K562 (cell line): ENCODE results near the gene NRSN2. TPM values are rescaled to one million over a fixed set of nuclear protein-coding genes. Genes with fewer than 3 reads are reported as not detected.

Experiments
- C11orf30 ChIP-seq: fragments of 450-650 bp; IDR thresholded peaks from 2 replicates; pipeline ENCODE4 v1.6.1; 2016; ENCODE audit warnings: low read depth, mild to moderate bottlenecking
- CCAR2 ChIP-seq: fragments of 200-400 bp; formaldehyde crosslinking; IDR thresholded peaks from 2 replicates; pipeline ENCODE4 v1.6.1; 2017; ENCODE audit warnings: mild to moderate bottlenecking, low read depth, low read length
- CCNT2 ChIP-seq: IDR thresholded peaks from 2 replicates; pipeline ENCODE4 v1.6.1; 2011; ENCODE audit warnings: borderline replicate concordance, low read depth, mild to moderate bottlenecking, moderate library complexity, mixed read lengths, low read length; ENCODE audit not compliant: insufficient read length; ENCODE audit errors: extremely low read depth
- CREB5 ChIP-seq: fragments of 250-450 bp; sonication (Bioruptor Pico); IDR thresholded peaks from 2 replicates; pipeline ENCODE4 v1.5.0; 2020; ENCODE audit warnings: mild to moderate bottlenecking
- DACH1 ChIP-seq: fragments of 450-650 bp; IDR thresholded peaks from 2 replicates; pipeline ENCODE4 v1.6.1; 2018; ENCODE audit not compliant: partially characterized antibody
- FOS ChIP-seq: IDR thresholded peaks from 3 replicates; pipeline ENCODE4 v1.6.1; 2011; ENCODE audit not compliant: insufficient read length; ENCODE audit errors: extremely low read depth
- FOXK1 ChIP-seq: sonication (generic); formaldehyde crosslinking; IDR thresholded peaks from 2 replicates; pipeline ENCODE4 v1.8.0; 2022; ENCODE audit warnings: missing genetic modification reagents, mild to moderate bottlenecking, borderline replicate concordance
- FOXP1 ChIP-seq: sonication (generic); formaldehyde crosslinking; IDR thresholded peaks from 2 replicates; pipeline ENCODE4 v1.8.0; 2022; ENCODE audit warnings: mild to moderate bottlenecking, missing genetic modification reagents
- GABPA ChIP-seq: fragments of 200-800 bp; sonication (Bioruptor generic); conservative IDR thresholded peaks from 2 replicates; pipeline ENCODE4 v1.6.1; 2016; ENCODE audit warnings: low read depth, missing genetic modification characterization, missing compliant biosample characterization
- NR3C1 ChIP-seq: sonication (generic); formaldehyde crosslinking; IDR thresholded peaks from 2 replicates; pipeline ENCODE4 v1.8.1; 2022; ENCODE audit warnings: missing genetic modification reagents
- PRPF4 ChIP-seq: fragments of 200-400 bp; formaldehyde crosslinking; IDR thresholded peaks from one replicate; pipeline ENCODE4 v1.6.1; 2017; ENCODE audit warnings: low read length, low read depth, mild to moderate bottlenecking; ENCODE audit not compliant: insufficient read depth, poor library complexity, severe bottlenecking
- PTRF ChIP-seq: fragments of 450-650 bp; IDR thresholded peaks from 2 replicates; pipeline ENCODE4 v1.6.1; 2016; ENCODE audit warnings: mild to moderate bottlenecking, missing genetic modification characterization, missing compliant biosample characterization
- TCF7L2 ChIP-seq: fragments of 150-350 bp; IDR thresholded peaks from 2 replicates; pipeline ENCODE4 v1.6.1; 2016; ENCODE audit warnings: low read depth, mild to moderate bottlenecking, low read length, moderate library complexity
- TEAD1 ChIP-seq, 2 experiments: fragments of 450-650 bp in 1 of 2; sonication (generic) in 1 of 2; formaldehyde crosslinking; IDR thresholded peaks; 2 replicates each; pipeline versions ENCODE4 v1.4.0 to v1.8.0; 2020 to 2022; ENCODE audit warnings: mild to moderate bottlenecking in 2 of 2, missing genetic modification reagents in 1 of 2
- TRIM25 ChIP-seq: fragments of 450-650 bp; IDR thresholded peaks from 2 replicates; pipeline ENCODE4 v1.7.0; 2016; ENCODE audit warnings: borderline replicate concordance
- YY1 ChIP-seq, 3 experiments: IDR thresholded peaks; 2 replicates each; pipeline ENCODE4 v1.6.1; 2011; ENCODE audit warnings: low read length in 2 of 3, mild to moderate bottlenecking in 2 of 3, moderate library complexity in 2 of 3, borderline replicate concordance in 1 of 3, control low read depth in 1 of 3, low read depth in 1 of 3; ENCODE audit not compliant: insufficient read depth in 3 of 3, insufficient replicate concordance in 2 of 3, control insufficient read depth in 1 of 3, insufficient read length in 1 of 3; ENCODE audit errors: extremely low read depth in 1 of 3
- ZFX ChIP-seq: sonication (generic); formaldehyde crosslinking; IDR thresholded peaks from 2 replicates; pipeline ENCODE4 v1.8.0; 2022; ENCODE audit warnings: mild to moderate bottlenecking, missing genetic modification reagents, moderate library complexity
- ZNF347 ChIP-seq: fragments of 450-650 bp; formaldehyde crosslinking; IDR thresholded peaks from 2 replicates; pipeline ENCODE4 v1.4.0; 2020; ENCODE audit warnings: low read depth, mild to moderate bottlenecking, moderate library complexity
- ZNF551 ChIP-seq: fragments of 250-450 bp; sonication (Bioruptor Pico); IDR thresholded peaks from 2 replicates; pipeline ENCODE4 v1.5.0; 2021; ENCODE audit warnings: mild to moderate bottlenecking, moderate library complexity
- polyA plus RNA-seq, 8 experiments: library from polyadenylated mRNA; depleted of rRNA in 4 of 8; stranded (reverse) in 5 of 8; unstranded in 3 of 8; fragments of >200 nt; fragmentation: Nextera tagmentation in 2 of 8; fragmentation: Illumina TruSeq in 1 of 8; extraction: Ambion mirVana in 2 of 8; extraction: Trizol in 1 of 8; gene quantifications; 2 replicates each; pipeline versions ENCODE4 v1.2.1 to v1.2.3, GENCODE V29; 2011 to 2014; ENCODE audit warnings: inconsistent platforms in 1 of 8, missing spikeins in 1 of 8
- total RNA-seq, 7 experiments: library from RNA; depleted of rRNA in 6 of 7; stranded (reverse); fragments of >200 nt in 6 of 7; fragmentation: Illumina TruSeq in 2 of 7; extraction: Trizol in 2 of 7; gene quantifications; 2 replicates each; pipeline versions ENCODE4 v1.2.1 to v1.2.3, GENCODE V29; 2011 to 2021; ENCODE audit warnings: low replicate concordance in 1 of 7
- TF ChIP-seq, protein P1 (sequence below): fragments of 250-450 bp; sonication (Bioruptor Pico); IDR thresholded peaks from 2 replicates; pipeline ENCODE4 v1.8.0; 2021; ENCODE audit warnings: moderate library complexity, mild to moderate bottlenecking, inconsistent platforms
- TF ChIP-seq, protein P2 (sequence below): IDR thresholded peaks from 2 replicates; pipeline ENCODE4 v1.6.1; 2011; ENCODE audit warnings: borderline replicate concordance, low read depth, mild to moderate bottlenecking, moderate library complexity, low read length; ENCODE audit not compliant: insufficient read depth, poor library complexity, severe bottlenecking

The NRSN2 gene
- total and polyA plus RNA-seq, 9 of the 15 experiments (the other 6 are each of a cell fraction or from before 2014, with no cell fraction given), result 7.5 to 29.7 (median 11.1) TPM

GRCh38 chr20:373171-373890, 26.4 kb downstream of the NRSN2 start (continued):
- no peak for TF ChIP-seq TRIM25
- TF ChIP-seq CCAR2, result no peak
- no peak; the same call in 1 of the 2 replicates for TF ChIP-seq PTRF
- TF ChIP-seq PRPF4, result no peak
- peak; percentile 38 for TF ChIP-seq DACH1
- TF ChIP-seq CCNT2, result peak; percentile 19
- peak; percentile 76 for TF ChIP-seq ZFX (CRISPR knock-in tag)
- TF ChIP-seq ZNF551 (CRISPR knock-in tag), result no peak
- TF ChIP-seq C11orf30, result peak; percentile 30; the same call in 1 of the 2 replicates
- TF ChIP-seq FOXP1 (CRISPR knock-in tag), result no peak
- TF ChIP-seq ZNF347 (CRISPR knock-in tag), result no peak
- TF ChIP-seq FOS, result no peak
- TF ChIP-seq, protein P1, sequence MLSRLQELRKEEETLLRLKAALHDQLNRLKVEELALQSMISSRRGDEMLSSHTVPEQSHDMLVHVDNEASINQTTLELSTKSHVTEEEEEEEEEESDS, result no peak
- no peak for TF ChIP-seq YY1 (IDR thresholded peaks at IDR 0.05; ENCODE audit: borderline replicate concordance in 1 of 3, control insufficient read depth in 1 of 3, extremely low read depth in 1 of 3, insufficient read depth in 3 of 3, insufficient read length in 1 of 3, insufficient replicate concordance in 2 of 3, low read depth in 1 of 3, low read length in 2 of 3)
- TF ChIP-seq FOXK1 (CRISPR knock-in tag), result no peak
- no peak; a peak in 1 of 4 replicates for TF ChIP-seq TEAD1 (CRISPR knock-in tag; IDR thresholded peaks at IDR 0.05)
- no peak for TF ChIP-seq CREB5 (CRISPR knock-in tag)
- TF ChIP-seq, protein P2, sequence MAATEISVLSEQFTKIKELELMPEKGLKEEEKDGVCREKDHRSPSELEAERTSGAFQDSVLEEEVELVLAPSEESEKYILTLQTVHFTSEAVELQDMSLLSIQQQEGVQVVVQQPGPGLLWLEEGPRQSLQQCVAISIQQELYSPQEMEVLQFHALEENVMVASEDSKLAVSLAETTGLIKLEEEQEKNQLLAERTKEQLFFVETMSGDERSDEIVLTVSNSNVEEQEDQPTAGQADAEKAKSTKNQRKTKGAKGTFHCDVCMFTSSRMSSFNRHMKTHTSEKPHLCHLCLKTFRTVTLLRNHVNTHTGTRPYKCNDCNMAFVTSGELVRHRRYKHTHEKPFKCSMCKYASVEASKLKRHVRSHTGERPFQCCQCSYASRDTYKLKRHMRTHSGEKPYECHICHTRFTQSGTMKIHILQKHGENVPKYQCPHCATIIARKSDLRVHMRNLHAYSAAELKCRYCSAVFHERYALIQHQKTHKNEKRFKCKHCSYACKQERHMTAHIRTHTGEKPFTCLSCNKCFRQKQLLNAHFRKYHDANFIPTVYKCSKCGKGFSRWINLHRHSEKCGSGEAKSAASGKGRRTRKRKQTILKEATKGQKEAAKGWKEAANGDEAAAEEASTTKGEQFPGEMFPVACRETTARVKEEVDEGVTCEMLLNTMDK, result no peak
- TF ChIP-seq TCF7L2, result no peak
- TF ChIP-seq GABPA (tag), result peak; percentile 56
- no peak for TF ChIP-seq NR3C1 (CRISPR knock-in tag)
